SKM-1 (cell line): Measurements from ENCODE around the gene BMERB1.
"Not testable (repeated sequence)": the region's sequence is repeated elsewhere in the genome, so short reads cannot be mapped to it uniquely, and the experiment has no call there.

Experiments
- DNase-seq: peaks from one replicate; lab custom pipeline; 2025; ENCODE audit not compliant: unreplicated experiment; lab: John Stamatoyannopoulos, UW

The BMERB1 gene

DNA sequence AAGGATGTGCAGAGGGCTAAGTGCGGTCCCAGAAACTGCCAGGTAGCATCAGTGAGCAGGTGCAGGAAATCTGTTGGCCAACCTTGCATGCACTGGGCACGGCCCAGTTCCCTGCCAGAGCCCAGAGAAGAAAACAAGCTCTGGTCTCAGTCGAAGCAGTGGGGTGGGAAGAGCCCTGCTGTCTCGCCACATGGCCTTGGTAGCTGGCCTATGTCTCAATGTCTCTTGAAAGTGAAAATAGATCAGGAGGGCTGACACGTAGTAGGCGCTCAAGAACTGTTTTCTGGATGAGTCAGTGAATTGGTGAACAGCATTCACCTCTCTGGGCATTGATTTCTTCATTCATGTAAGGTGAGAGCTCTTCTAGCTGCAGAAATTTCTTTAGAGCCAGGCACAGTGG, 118.1 kb downstream of the BMERB1 start:
- DNase-seq, result no peak

GRCh38 chr16:15553313-15554088, 119.1 kb downstream of the BMERB1 start:
- no peak for DNase-seq

- no peak for DNase-seq
Measured at GRCh38 chr16:15556130-15556529, 121.7 kb downstream of the BMERB1 start.

DNA sequence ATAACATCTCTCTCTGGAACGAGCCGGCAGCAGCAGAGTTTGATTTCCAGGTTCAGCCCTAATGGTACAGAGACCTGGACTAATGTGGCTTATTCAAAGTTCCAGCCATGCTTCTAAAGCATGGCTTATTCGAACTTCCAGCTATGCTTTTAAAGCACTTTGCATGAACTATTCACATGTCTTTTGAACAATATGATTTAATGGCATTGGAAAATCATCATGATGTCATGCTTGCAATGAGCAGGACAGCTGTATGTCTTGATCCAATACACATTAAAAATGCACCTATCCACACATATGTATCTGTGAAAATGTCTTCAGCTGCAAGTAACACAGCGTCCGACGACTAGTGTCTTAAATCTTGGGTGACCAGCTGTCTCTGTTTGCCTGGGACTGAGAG, 122.9 kb downstream of the BMERB1 start:
- DNase-seq, result no peak

DNA sequence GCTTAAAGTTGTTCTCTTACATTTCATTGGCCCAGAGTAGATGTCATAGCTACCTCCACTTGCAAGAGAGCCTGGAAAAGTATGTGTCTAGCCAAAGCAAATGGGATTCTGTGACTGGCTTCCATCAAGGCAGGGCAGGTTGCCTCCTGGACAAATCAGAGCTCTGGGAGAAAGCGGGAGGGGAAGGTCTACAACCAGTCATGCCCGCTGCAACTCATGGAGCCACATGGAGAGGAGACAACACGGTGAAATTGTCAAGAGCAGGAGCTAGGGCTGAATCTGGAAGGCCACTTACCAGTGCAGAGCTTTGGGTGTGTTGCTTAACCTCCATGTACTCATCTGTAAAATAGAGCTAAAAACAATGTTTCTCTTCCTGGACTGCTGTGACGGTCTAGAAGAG, 124.8 kb downstream of the BMERB1 start:
- no peak for DNase-seq

- DNase-seq, result no peak
Measured at GRCh38 chr16:15564604-15565339, 130.4 kb downstream of the BMERB1 start.

DNA sequence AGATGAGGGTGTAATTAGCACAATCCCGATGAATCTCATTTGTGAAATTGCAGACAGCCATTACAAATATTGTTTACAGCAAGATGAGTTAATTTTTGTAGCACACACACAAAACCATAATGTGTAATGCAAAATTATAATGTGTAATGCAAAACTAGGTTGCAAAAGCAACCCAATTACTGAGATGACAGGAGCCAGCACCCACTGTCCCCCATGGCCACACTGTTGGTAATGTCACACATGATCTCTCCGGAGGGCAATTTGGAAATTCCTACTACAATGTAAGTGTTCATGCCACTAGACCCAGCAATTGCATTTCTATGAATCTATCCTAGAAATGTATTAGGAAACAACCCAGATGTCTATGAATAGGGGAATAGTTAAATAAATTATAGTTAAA, 131.7 kb downstream of the BMERB1 start:
- DNase-seq, result no peak

GRCh38 chr16:15567823-15568222, 133.4 kb downstream of the BMERB1 start:
- DNase-seq, result no peak

DNA sequence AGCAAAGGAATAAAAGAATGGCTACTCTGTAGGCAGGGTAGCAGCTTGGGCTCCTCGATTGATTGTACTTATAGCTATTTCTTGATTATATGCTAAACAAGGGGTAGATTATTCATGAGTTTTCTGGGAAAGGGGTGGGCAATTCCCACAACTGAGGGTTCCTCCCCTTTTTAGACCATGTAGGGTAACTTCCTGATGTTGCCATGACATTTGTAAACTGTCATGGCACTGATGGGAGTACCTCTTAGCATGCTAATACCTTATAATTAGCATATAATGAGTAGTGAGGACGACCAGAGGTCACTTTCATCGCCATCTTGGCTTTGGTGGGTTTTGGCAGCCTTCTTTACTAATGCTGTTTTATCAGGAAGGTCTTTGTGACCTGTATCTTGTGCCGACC, 136.3 kb downstream of the BMERB1 start:
- DNase-seq, result not testable (repeated sequence)

DNA sequence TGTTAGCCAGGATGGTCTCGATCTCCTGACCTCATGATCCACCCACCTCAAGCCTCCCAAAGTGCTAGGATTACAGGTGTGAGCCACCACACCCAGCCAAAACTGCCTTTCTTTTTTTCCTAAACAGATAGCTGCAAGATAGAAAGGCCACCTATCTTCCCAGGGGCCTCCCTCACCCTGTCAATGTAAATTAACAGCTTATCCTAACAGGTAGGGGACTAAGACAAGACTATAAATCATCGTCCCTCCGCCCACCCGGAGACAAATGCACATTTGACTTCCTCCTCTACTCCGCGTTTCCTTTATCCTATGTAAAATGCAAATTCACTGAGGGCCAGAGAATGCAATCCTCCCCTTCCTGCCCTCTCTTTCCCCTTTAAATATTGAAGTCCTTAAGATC, 137.2 kb downstream of the BMERB1 start:
- DNase-seq, result no peak

DNA sequence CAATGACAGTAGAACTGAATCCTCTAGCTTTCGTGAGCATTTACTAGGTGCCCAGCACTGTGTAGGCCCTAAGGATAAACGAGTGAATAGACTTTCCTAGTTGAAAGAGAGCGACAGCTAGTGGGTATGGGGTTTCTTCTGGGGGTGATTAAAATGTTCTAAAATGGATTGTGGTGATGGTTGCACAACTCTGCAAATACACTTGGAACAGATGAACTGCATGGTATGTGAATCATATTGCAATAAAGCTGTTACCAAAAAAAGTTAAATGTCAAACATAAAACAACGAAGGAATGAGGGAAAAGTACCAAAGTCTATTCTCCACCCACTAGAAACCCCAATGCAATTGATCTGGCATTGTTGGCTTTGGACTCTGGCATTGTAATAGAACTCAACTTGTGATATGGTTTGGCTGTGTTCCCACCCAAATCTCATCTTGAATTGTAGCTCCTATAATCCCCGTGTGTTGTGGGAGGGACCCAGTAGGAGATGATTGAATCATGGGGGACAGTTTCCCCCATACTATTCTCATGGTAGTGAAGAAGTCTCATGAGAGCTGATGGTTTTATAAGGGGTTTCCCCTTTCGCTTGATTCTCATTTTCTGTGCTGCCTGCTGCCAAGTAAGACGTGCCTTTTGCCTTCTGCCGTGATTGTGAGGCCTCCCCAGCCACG, 138.1 kb downstream of the BMERB1 start:
- DNase-seq, result no peak

- no peak for DNase-seq
Measured at GRCh38 chr16:15573274-15573895, 139.0 kb downstream of the BMERB1 start.

DNA sequence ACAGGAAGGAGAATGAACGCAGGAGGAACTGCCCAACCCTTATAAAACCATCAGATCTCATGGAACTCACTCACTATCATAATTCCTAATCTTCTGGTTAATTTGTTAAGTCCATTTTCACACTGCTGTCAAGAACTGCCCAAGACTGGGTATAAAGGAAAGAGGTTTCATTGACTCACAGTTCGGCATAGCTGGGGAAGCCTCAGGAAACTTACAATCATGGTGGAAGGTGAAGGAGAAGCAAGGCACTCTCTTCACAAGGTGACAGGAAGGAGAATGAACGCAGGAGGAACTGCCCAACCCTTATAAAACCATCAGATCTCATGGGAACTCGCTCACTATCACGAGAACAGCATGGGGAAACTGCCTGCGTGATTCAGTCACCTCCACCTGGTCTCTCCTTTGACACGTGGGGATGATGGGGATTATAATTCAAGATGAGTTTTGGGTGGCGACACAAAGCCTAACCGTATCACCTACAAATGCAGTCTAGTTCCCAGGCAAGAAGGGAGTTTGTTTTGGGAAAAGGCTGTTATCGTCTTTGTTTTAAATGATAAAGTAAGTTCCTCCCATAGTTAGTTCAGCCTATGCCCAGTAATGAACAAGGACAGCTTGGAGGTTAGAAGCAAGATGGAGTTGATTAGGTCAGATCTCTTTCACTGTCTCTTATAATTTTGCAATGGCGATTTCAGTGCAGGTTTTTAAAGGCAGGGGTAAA, 139.7 kb downstream of the BMERB1 start:
- not testable (repeated sequence) for DNase-seq

- no peak for DNase-seq
Measured at GRCh38 chr16:15574614-15574948, 140.2 kb downstream of the BMERB1 start.

- no peak for DNase-seq
Measured at GRCh38 chr16:15575293-15576049, 141.1 kb downstream of the BMERB1 start.

DNA sequence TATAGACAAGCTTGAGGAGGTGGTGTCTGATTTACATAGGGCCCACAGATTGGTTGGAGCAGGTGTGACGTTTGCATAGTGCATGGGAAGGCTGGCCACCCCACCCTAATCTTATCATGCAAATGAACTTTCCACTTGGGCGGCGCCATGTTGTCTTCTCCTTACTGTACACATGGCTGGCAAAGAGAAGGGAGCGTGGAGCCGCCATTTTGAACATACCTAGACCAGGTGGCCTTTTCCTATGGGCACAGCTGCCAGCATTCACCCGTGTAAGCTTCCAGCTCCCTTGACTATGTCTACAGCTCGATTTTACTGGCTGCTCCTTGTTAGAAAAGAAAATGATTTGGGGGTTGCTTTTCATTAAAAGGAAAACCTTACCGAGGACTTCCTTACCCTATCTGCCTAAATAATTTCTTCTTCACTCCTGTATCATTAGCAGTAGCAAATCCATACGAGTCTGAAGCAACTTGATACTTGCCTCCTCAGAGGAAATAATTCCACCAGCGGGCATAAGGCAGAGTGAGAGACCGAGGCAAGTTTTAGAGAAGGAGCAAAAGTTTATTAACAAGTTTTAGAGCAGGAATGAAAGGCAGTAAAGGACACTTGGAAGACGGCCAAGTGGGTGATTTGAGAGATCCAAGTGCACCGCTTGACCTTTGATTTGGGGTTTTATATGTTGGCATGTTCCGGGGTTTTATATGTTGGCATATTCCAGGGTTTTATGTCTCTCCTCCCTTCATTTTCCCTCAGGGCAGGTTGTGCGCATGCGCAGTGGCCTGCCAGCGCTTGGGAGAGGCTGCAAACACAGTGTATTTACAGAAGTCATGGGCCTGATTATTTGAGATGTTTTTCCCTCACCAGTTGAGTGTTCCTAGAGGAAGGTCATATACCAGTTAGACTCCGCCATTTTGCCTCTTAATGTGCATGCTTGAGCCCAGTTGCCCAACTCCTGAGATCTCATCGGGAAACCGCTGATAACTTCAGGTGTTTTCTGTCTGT, 142.9 kb downstream of the BMERB1 start:
- no peak for DNase-seq

- DNase-seq, result no peak
Measured at GRCh38 chr16:15578824-15579223, 144.4 kb downstream of the BMERB1 start.

DNA sequence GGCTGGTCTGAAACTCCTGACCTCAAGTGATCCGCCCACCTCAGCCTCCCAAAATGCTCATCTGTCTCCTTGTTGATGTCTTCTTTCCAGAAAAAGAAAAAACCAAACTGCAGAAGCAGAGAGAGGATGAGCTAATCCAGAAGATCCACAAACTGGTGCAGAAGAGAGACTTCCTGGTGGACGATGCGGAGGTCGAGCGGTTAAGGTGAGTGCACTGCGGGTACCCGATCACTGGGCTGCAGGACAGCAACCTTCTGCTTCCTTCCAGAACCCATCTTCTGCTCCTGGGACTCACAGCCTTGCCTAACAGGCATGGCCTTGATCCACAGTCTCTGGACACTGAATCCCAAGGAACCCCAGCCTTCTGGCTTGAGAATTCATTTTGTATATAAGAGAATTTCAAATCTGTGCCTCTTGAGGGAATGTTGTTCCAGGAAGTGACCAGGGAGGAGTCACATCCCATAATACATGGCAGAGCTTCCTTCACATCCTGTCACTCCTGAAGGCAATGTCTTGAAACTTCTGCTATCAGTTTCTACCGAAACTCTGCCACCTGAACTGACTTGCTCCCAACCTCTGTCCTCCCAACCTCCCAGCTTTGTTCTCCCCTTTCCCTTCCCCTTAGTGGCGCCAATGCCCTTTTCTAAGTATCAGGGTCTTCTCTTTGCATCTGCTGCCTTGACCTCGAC, 146.9 kb downstream of the BMERB1 start:
- no peak for DNase-seq
